Heart left ventricle (tissue), 16 donors: Measurements from ENCODE around the gene TRPM2. TPM values are rescaled to one million over a fixed set of nuclear protein-coding genes. Genes with fewer than 3 reads are reported as not detected.

Experiments
- ATAC-seq, 4 donors: fragments of 200-7000 bp; cut with Tn5 transposase; one replicate each; pipeline ENCODE4 v1.9.1; 2020 to 2022; ENCODE audit warnings: moderate library complexity in 4 of 4, mild to moderate bottlenecking in 3 of 4, moderate number of reproducible peaks in 1 of 4
- DNase-seq, 5 donors: peaks; one replicate each; pipeline ENCODE4 v3.0.0-alpha.2; 2020
- H3K27ac ChIP-seq, 12 donors: fragments of 200-600 bp; sonication (generic) in 4 of 12; one replicate each; pipeline versions ENCODE4 v1.5.0 to v1.8.0; 2016 to 2022; ENCODE audit warnings: mild to moderate bottlenecking in 2 of 12
- H3K27me3 ChIP-seq, 9 donors: fragments of 200-600 bp; sonication (generic) in 2 of 9; one replicate each; pipeline versions ENCODE4 v1.5.1 to v1.8.0; 2016 to 2022; ENCODE audit warnings: mild to moderate bottlenecking in 3 of 9
- H3K36me3 ChIP-seq, 9 donors: fragments of 200-600 bp; sonication (generic) in 2 of 9; one replicate each; pipeline versions ENCODE4 v1.5.0 to v1.8.0; 2018 to 2022; ENCODE audit warnings: mild to moderate bottlenecking in 2 of 9
- H3K4me1 ChIP-seq, 12 donors: fragments of 200-600 bp; sonication (generic) in 4 of 12; one replicate each; pipeline versions ENCODE4 v1.5.0 to v1.8.0; 2016 to 2022; ENCODE audit warnings: mild to moderate bottlenecking in 3 of 12
- H3K4me3 ChIP-seq, 12 donors: fragments of 200-600 bp; sonication (generic) in 4 of 12; one replicate each; pipeline versions ENCODE4 v1.5.0 to v1.8.0; 2017 to 2022; ENCODE audit warnings: mild to moderate bottlenecking in 9 of 12, moderate library complexity in 4 of 12
- H3K9me3 ChIP-seq, 12 donors: fragments of 200-600 bp; sonication (generic) in 4 of 12; one replicate each; pipeline versions ENCODE4 v1.5.0 to v1.8.0; 2016 to 2022; ENCODE audit warnings: mild to moderate bottlenecking in 1 of 12
- CTCF ChIP-seq, 12 donors: fragments of 200-600 bp; sonication (generic) in 4 of 12; IDR thresholded peaks; one replicate each; pipeline versions ENCODE4 v1.5.0 to v1.8.0; 2018 to 2022; ENCODE audit warnings: antibody characterized with exemption in 12 of 12, mild to moderate bottlenecking in 5 of 12
- POLR2A ChIP-seq, 2 donors: fragments of 450-650 bp; IDR thresholded peaks; one replicate each; pipeline ENCODE4 v1.6.1; 2017; ENCODE audit warnings: antibody characterized with exemption in 2 of 2, mild to moderate bottlenecking in 2 of 2, moderate library complexity in 2 of 2
- WGBS, 4 donors: extraction: QIAGEN DNeasy Blood & Tissue Kit in 2 of 4; methylation state at CpG; one replicate each; pipeline versions ENCODE4 v1.1.5 to v1.1.7; 2013 to 2018; 5-methylcytosine and 5-hydroxymethylcytosine counted together
- intact Hi-C, 10 donors: fragments of 100-400 bp; cut with DNase I; formaldehyde crosslinking; loops; one replicate each; pipeline versions ENCODE4 v1.11.1 to v1.14.2; 2022
- polyA plus RNA-seq, 2 donors: library from polyadenylated mRNA; stranded (reverse); fragments of 200-250 nt; gene quantifications; one replicate each; pipeline ENCODE4 v1.2.3, GENCODE V29; 2013
- total RNA-seq, 9 donors: library from RNA; depleted of rRNA in 2 of 9; stranded (reverse); fragments of >200 nt in 2 of 9; fragmentation: NEBNext Ultra II Directional in 3 of 9; extraction: Animal tissue kit (Norgen Biotek cat#: 25700) in 3 of 9; gene quantifications; one replicate each; pipeline versions ENCODE4 v1.1.0 to v1.2.4, GENCODE V29; 2016 to 2023
- donor health status: ischemic (EF 13 %, LVEDD 7.1; RV severe dilation, severe dysfunction).
- donor health status: healthy with polysubstance abuse.
- donor health status: DM: no; HTN: yes; CAD: no.
- donor health status: DM: no; HTN: no; CAD: no.
- donor health status: ischemic (EF 25% LVEDD 6.9; RV normal size, moderate dysfunction).
- donor health status: ischemic (EF 25% LVEDD 5.7; RV mildly dilated, moderate dysfunction).
- donor health status: healthy.
- donor health status: DM: yes; HTN: yes; CAD: no.
- donor health status: ischemic (EF 35%, LVEDD 5.7; RV mildly dilated, moderate dysfunction).
- donor health status: nonischemic (EF 11% LVEDD 7.7; RV severe dilation, severe dysfunction).
- donor health status: DM: yes; HTN: yes; CAD: no.
- donor health status: PGD.
- donor health status: ischemic (EF 29% LVEDD 5.4; RV normal size, mild dysfunction).
- donor health status: nonischemic (EF 23%, LVEDD 6.1; RV moderate dilation, normal function).

The TRPM2 gene
- total and polyA plus RNA-seq, 11 donors: 0.66 to 20.5 (median 1.2) TPM

- Histone ChIP-seq H3K27me3 (no peaks in the 10 kb centered on the region), H3K4me1 (no peaks in the 10 kb centered on the region), H3K4me3 (no peak overlapping the region), H3K27ac (no peak overlapping the region), H3K36me3 (peaks cover 0 to 46% (median 28%) of the 10 kb centered on the region in 9 donors), H3K9me3 (no peaks in the 10 kb centered on the region)
- intact Hi-C loops: loop anchor here in 1 of 10 donors (10.0 kb wide), 1 partner anchor 123 kb away; the partner anchor contains the start of gene LRRC3
- DNase-seq: no peak
- no peak for ATAC-seq
- TF ChIP-seq POLR2A (IDR thresholded peaks at IDR 0.05): no peak
- TF ChIP-seq CTCF (IDR thresholded peaks at IDR 0.05): no peak
- WGBS, 4 donors: 64 to 78% (median 69%) methylated on average over 13 to 20 of the region's 20 CpGs
These were observed 21.6 kb upstream of the TRPM2 start for GRCh38 chr21:44331650-44332307.

GRCh38 chr21:44332383-44332782 is 21.0 kb upstream of the TRPM2 start:
- intact Hi-C loops: loop anchor here in 1 of 10 donors (10.0 kb wide), 1 partner anchor 122 kb away; the partner anchor contains the start of gene LRRC3
- Histone ChIP-seq H3K4me1 (peaks cover 0 to under 1% (median 0%) of the 10 kb centered on the region in 12 donors), H3K27me3 (no peaks in the 10 kb centered on the region), H3K27ac (no peak overlapping the region), H3K36me3 (peaks cover 0 to 43% (median 25%) of the 10 kb centered on the region in 9 donors), H3K4me3 (no peak overlapping the region), H3K9me3 (no peaks in the 10 kb centered on the region)
- DNase-seq (no peak), ATAC-seq (no peak)
- TF ChIP-seq POLR2A (IDR thresholded peaks at IDR 0.05) (no peak), CTCF (IDR thresholded peaks at IDR 0.05) (no peak)
- 86 to 93% (median 91%) methylated on average over 16 to 17 of the region's 17 CpGs for WGBS, 4 donors

- intact Hi-C loops: loop anchor here in 1 of 10 donors (10.0 kb wide), 1 partner anchor 122 kb away; the partner anchor contains the start of gene LRRC3
- no peaks in the 10 kb centered on the region for H3K27me3 ChIP-seq
- 94 to 98% (median 97%) methylated on average over 18 to 22 of the region's 22 CpGs for WGBS, 4 donors
These were observed 20.5 kb upstream of the TRPM2 start for GRCh38 chr21:44332965-44333364.

More at GRCh38 chr21:44332965-44333364, 20.5 kb upstream of the TRPM2 start:
- ATAC-seq: no peak
- no peaks in the 10 kb centered on the region for H3K9me3 ChIP-seq
- TF ChIP-seq CTCF (IDR thresholded peaks at IDR 0.05): no peak
- no peak for TF ChIP-seq POLR2A (IDR thresholded peaks at IDR 0.05)
- DNase-seq: no peak
- H3K36me3 ChIP-seq: peaks cover 0 to 41% (median 24%) of the 10 kb centered on the region in 9 donors
- no peak overlapping the region for H3K4me3 ChIP-seq
- H3K27ac ChIP-seq: no peak overlapping the region
- peaks cover 0 to 6% (median under 1%) of the 10 kb centered on the region in 12 donors for H3K4me1 ChIP-seq
